DOHH2 (cell line): ENCODE measurements around the gene GLB1L.
A peak's percentile ranks its signal among the peaks of the same experiment; 100 is the strongest.

Source experiments
- H3F3A ChIP-seq: fragments of 200-600 bp; sonication (generic), shearing (Covaris generic); 2 replicates; pipeline ENCODE4 v1.6.0; 2016; ENCODE audit warnings: antibody characterized with exemption, mild to moderate bottlenecking; ENCODE audit not compliant: control insufficient read depth, insufficient read depth
- H3K27ac ChIP-seq: fragments of 200-600 bp; sonication (generic); 2 replicates; pipeline ENCODE4 v1.5.1; 2014; ENCODE audit warnings: low read depth, mild to moderate bottlenecking, low read length, moderate library complexity
- H3K27me3 ChIP-seq: fragments of 200-600 bp; sonication (generic); 2 replicates; pipeline ENCODE4 v1.6.1; 2014; ENCODE audit warnings: mild to moderate bottlenecking, low read length, mixed read lengths; ENCODE audit not compliant: control insufficient read depth
- H3K36me3 ChIP-seq: fragments of 200-600 bp; sonication (generic); 2 replicates; pipeline ENCODE4 v1.6.1; 2014; ENCODE audit warnings: mild to moderate bottlenecking, low read length, moderate library complexity, mixed read lengths; ENCODE audit not compliant: control insufficient read depth
- H3K4me1 ChIP-seq: fragments of 200-600 bp; sonication (generic); 2 replicates; pipeline ENCODE4 v1.6.1; 2014; ENCODE audit warnings: mild to moderate bottlenecking, low read length, mixed read lengths; ENCODE audit not compliant: control insufficient read depth
- H3K4me2 ChIP-seq: fragments of 200-600 bp; sonication (generic); 2 replicates; pipeline ENCODE4 v1.6.0; 2014; ENCODE audit warnings: mild to moderate bottlenecking, low read length, moderate library complexity
- H3K4me3 ChIP-seq: fragments of 200-600 bp; sonication (generic); 2 replicates; pipeline ENCODE4 v1.5.1; 2014; ENCODE audit warnings: mild to moderate bottlenecking, low read length, mixed read lengths
- H3K79me2 ChIP-seq: fragments of 200-600 bp; sonication (generic); 2 replicates; pipeline ENCODE4 v1.6.1; 2014; ENCODE audit warnings: mild to moderate bottlenecking, low read length, mixed read lengths; ENCODE audit not compliant: control insufficient read depth
- H3K9me2 ChIP-seq: fragments of 200-600 bp; sonication (generic); replicated peaks from 2 replicates; pipeline ENCODE4 v1.6.1; 2014; ENCODE audit warnings: mild to moderate bottlenecking, low read length, mixed read lengths; ENCODE audit not compliant: control insufficient read depth
- H3K9me3 ChIP-seq: fragments of 200-600 bp; sonication (generic); 2 replicates; pipeline ENCODE4 v1.6.1; 2014; ENCODE audit warnings: antibody characterized with exemption, low read length, mixed read lengths; ENCODE audit not compliant: control insufficient read depth, insufficient read depth
- H4K20me1 ChIP-seq: fragments of 200-600 bp; sonication (generic); 2 replicates; pipeline ENCODE4 v1.6.0; 2014; ENCODE audit warnings: low read depth, mild to moderate bottlenecking, antibody characterized with exemption, low read length, moderate library complexity; ENCODE audit not compliant: control insufficient read depth, insufficient read depth
- EZH2phosphoT487 ChIP-seq: fragments of 200-600 bp; sonication (generic); IDR thresholded peaks from 2 replicates; pipeline ENCODE4 v1.6.1; 2017; ENCODE audit warnings: borderline replicate concordance, mild to moderate bottlenecking, antibody characterized with exemption, low read length, moderate library complexity, mixed read lengths
- TF ChIP-seq, protein P1 (sequence below): fragments of 200-600 bp; sonication (generic); IDR thresholded peaks from one replicate; pipeline ENCODE4 v1.5.1; 2014; ENCODE audit warnings: antibody characterized with exemption, mild to moderate bottlenecking, low read depth, low read length; ENCODE audit not compliant: poor library complexity, severe bottlenecking

Gene GLB1L

DNA sequence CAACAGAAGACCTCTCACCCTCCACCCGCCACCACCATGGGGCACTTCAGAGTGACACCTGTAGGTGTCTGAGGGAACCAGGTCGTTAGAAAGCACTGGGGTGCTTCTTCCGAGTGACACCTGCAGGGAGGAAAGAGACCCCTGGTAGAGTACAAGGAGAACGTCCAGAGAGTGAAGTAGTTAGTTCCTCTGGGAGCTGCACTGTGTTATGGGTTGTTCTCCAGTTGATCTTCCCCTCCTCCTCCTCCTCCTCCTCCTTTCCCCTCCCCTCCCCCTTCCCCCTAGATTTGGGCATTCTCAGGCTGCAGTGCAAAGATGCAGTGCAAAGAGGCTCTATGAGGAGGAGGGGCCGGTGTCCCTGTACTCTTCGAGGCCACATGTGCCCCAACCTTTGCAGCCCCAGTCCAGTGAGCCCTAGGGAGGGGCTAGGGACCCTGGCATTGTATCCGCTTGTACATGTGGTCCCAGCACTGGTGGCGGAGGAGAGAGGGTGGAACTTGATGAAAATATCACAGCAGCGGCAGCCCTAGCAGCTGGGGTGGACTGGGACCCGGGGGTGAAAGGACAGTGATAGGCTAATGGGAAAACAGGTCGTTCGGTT lies 34.8 kb upstream of the GLB1L start:
- Histone ChIP-seq H3K36me3 (peaks cover 33% of the 10 kb centered on the region), H3K27ac (peak overlapping the region; percentile 89), H3K9me3 (no peaks in the 10 kb centered on the region), H3K9me2 (no peaks in the 10 kb centered on the region), H4K20me1 (no peaks in the 10 kb centered on the region), H3K4me3 (peak overlapping the region; percentile 76), H3K4me2 (peak overlapping the region; percentile 96), H3F3A (peaks cover 9% of the 10 kb centered on the region), H3K4me1 (peaks cover 35% of the 10 kb centered on the region), H3K79me2 (0 out of 2 replicates have a peak, but pooled peaks cover 3% of the 10 kb centered on the region), H3K27me3 (no peaks in the 10 kb centered on the region)
- TF ChIP-seq EZH2phosphoT487: no peak
- TF ChIP-seq, protein P1, sequence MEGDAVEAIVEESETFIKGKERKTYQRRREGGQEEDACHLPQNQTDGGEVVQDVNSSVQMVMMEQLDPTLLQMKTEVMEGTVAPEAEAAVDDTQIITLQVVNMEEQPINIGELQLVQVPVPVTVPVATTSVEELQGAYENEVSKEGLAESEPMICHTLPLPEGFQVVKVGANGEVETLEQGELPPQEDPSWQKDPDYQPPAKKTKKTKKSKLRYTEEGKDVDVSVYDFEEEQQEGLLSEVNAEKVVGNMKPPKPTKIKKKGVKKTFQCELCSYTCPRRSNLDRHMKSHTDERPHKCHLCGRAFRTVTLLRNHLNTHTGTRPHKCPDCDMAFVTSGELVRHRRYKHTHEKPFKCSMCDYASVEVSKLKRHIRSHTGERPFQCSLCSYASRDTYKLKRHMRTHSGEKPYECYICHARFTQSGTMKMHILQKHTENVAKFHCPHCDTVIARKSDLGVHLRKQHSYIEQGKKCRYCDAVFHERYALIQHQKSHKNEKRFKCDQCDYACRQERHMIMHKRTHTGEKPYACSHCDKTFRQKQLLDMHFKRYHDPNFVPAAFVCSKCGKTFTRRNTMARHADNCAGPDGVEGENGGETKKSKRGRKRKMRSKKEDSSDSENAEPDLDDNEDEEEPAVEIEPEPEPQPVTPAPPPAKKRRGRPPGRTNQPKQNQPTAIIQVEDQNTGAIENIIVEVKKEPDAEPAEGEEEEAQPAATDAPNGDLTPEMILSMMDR: peak; percentile 60

DNA sequence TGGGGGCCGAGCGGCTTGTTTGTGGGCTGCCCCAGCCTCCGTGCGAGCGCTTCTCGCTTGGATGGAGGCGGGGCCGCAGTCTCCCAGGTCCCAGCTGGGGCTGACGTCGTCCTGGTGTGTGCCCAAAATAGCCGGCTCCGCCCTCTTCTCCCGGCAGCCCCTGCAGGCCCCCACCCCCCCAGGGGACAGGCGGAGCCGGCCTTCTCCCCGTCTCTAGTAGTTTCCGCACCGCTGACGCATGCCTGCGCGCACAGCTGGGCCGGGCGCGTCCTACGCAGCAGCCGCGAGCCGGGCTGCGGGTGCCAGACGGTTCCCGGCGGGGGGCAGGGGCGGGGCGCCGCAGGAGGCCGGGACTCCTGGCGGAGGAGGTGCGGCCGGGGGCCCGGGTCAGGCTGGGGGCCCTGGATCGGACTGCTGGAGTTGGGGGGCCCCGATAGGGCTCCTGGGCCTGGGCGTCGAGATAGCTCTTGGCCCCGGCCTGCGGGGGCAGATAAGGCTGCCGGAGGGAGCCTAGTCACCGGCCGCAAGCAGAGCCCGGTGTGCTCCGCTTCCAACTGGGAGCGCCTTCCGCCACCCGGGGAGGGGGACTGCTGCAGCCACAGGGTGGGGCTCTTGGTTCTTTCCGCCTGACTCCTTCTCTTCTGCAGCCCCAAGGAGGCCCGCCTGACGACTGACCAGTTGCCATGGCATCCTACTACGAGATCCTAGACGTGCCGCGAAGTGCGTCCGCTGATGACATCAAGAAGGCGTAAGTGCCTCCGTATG lies 34.1 kb upstream of the GLB1L start, which contains the start of gene DNAJB2:
Gene DNAJB2 (plus strand): TSS at position 216 of the 765 bp plus-strand sequence. CDS start 468 bp downstream, at position 684.
- Histone ChIP-seq H3K9me2 (no peaks in the 10 kb centered on the region), H3K79me2 (0 out of 2 replicates have a peak, but pooled peaks cover 3% of the 10 kb centered on the region), H3K4me2 (peak within 1 kb of the TSS; percentile 96), H3K36me3 (peaks cover 30% of the 10 kb centered on the region), H3K4me3 (peak within 1 kb of the TSS; percentile 76), H3K27ac (peak within 1 kb of the TSS; percentile 89), H3K27me3 (no peaks in the 10 kb centered on the region), H3K4me1 (peaks cover 35% of the 10 kb centered on the region), H3K9me3 (no peaks in the 10 kb centered on the region), H3F3A (peaks cover 9% of the 10 kb centered on the region), H4K20me1 (no peaks in the 10 kb centered on the region)
- no peak for TF ChIP-seq EZH2phosphoT487
- TF ChIP-seq, protein P1: no peak

DNA sequence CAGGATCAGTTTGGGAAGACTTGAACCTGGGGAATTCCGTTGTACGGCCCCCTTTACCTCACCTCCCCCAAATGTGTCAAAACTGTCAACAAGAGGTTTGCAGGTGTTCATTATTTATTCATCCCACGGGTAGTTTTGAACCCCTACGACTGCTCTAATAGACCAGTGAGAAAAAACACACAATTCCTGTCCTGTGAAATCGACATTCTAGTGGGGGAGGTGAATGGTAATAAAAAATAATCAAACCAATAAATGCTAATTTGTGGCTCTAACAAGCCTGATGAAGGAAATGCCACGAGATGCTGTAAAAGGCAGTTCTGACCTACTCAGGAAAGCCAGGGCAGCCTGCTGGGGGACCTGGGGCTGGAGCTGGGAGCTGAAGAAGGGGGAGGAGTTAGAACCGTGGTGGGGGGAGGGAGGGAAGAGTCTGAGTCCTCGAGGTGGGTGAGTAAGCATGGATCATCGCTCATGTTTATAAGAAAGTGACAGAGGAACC lies 33.5 kb upstream of the GLB1L start:
- Histone ChIP-seq H3K9me2 (no peaks in the 10 kb centered on the region), H3F3A (peaks cover 9% of the 10 kb centered on the region), H3K4me2 (peak overlapping the region; percentile 96), H3K27me3 (no peaks in the 10 kb centered on the region), H3K4me3 (peak overlapping the region; percentile 76), H3K79me2 (0 out of 2 replicates have a peak, but pooled peaks cover 3% of the 10 kb centered on the region), H4K20me1 (no peaks in the 10 kb centered on the region), H3K9me3 (no peaks in the 10 kb centered on the region), H3K4me1 (peaks cover 35% of the 10 kb centered on the region), H3K36me3 (peaks cover 26% of the 10 kb centered on the region), H3K27ac (peak overlapping the region; percentile 89)
- TF ChIP-seq, protein P1: no peak
- TF ChIP-seq EZH2phosphoT487: no peak
